GM12891 (cell line): ENCODE data around the gene XPOT.

Source experiments
- PAX5 ChIP-seq: IDR thresholded peaks from 2 replicates; pipeline ENCODE4 v1.6.1; 2011; ENCODE audit warnings: low read length, moderate library complexity, mild to moderate bottlenecking; ENCODE audit not compliant: insufficient read depth, severe bottlenecking
- POLR2A ChIP-seq: IDR thresholded peaks from 2 replicates; pipeline ENCODE4 v1.6.1; 2011; ENCODE audit warnings: low read depth, low read length, control low read depth
- POLR2AphosphoS5 ChIP-seq: IDR thresholded peaks from 2 replicates; pipeline ENCODE4 v1.6.1; 2011; ENCODE audit warnings: low read depth, low read length, control low read depth
- TAF1 ChIP-seq: IDR thresholded peaks from 2 replicates; pipeline ENCODE4 v1.6.1; 2011; ENCODE audit warnings: low read depth, low read length, control low read depth

GRCh38 chr12:64390275-64390851, 13.8 kb upstream of the XPOT start, which contains the start of gene C12orf56:
- TF ChIP-seq PAX5 (no peak), POLR2AphosphoS5 (no peak), TAF1 (no peak), POLR2A (no peak)
